ENCODE measurements around the gene NUP98. TPM values are rescaled to one million over a fixed set of nuclear protein-coding genes. Genes with fewer than 3 reads are reported as not detected.

NUP98 gene
- total and polyA plus RNA-seq, 2 donors (not counting 3 experiments of a cell fraction or from before 2014, with no cell fraction given), result 92.7 to 169 TPM

DNA sequence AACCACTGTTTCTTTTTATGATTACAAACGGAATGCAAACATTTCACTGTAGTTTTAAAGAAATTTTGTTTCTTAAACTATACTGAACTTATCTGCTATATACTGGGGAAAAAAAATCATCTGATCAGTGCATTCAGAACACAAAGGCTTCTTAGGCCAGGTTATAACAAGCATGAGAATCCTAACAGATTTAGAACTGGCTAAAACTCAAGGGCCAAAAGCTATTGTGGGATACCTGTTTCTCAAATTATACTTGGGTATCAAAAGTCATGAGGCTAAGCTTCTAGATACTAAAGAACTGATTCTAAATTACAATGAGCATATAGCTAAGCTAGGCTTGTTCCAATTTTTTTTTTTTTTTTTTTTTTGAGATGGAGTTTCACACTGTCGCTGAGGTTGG lies 96.4 kb downstream of the NUP98 start:
- dilution Hi-C loops (cut with MboI; ENCODE audit: extremely low pct_ligation_motif_present, low sequenced_read_pairs), result no loop called here

DNA sequence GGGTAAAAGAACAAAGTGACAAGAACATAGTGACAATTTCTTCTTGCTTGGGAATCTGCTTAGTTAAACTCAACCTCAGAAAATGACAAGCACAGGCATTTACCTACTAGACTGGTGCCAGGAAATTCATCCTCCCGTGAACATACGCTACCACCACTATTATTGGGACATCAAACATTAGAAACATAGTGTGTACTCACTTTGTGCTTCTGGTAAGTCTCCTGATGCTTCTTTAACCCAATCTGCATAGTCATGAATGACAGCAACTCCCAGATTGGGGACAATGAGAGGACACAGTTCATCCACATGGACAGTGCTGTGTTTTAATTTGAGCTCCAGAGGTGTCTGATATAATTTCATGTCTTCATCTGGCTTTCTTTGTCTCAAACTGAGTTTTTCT lies 96.9 kb downstream of the NUP98 start:
- H3K4me1 ChIP-seq (ENCODE audit: control insufficient read depth, extremely low read depth, insufficient read depth, low read length), result no peaks in the 10 kb centered on the region
- no peak overlapping the region for H3K4me2 ChIP-seq (ENCODE audit: insufficient read depth, low read length)
- H4K20me1 ChIP-seq (replicated peaks; ENCODE audit: control insufficient read depth, extremely low read depth, insufficient read depth, low read length), result no peaks in the 10 kb centered on the region
- no peak overlapping the region for H3K27ac ChIP-seq (ENCODE audit: insufficient read depth, low read depth, low read length)
- FAIRE-seq, result no peak
- H3K79me2 ChIP-seq (ENCODE audit: control insufficient read depth, insufficient read depth, low read length), result no peaks in the 10 kb centered on the region
- dilution Hi-C loops (cut with MboI; ENCODE audit: extremely low pct_ligation_motif_present, low sequenced_read_pairs), result no loop called here
- no peak overlapping the region for H3K9ac ChIP-seq (replicated peaks; ENCODE audit: extremely low read depth, insufficient read depth, low read length)
- intact Hi-C loops (cut with micrococcal nuclease), result no loop called here
- no peak overlapping the region for H2AFZ ChIP-seq (ENCODE audit: low read depth, low read length)
- H3K27me3 ChIP-seq (ENCODE audit: control insufficient read depth in 2 of 2, insufficient read depth in 2 of 2, low read length in 2 of 2), result no peaks in the 10 kb centered on the region
- no peak overlapping the region for H3K4me3 ChIP-seq (replicated peaks in 1 of 3; ENCODE audit: insufficient read depth in 1 of 3, low read depth in 1 of 3, low read length in 3 of 3)
- BruUV-seq (replicated peaks), result no TSS peak
- ChIA-PET POLR2A (no interaction called here), CTCF (interaction anchor here (0.6 kb wide), 1 partner anchor 141 kb away, joined by 4 read pairs; no protein-coding TSS in a partner anchor)
- no peaks in the 10 kb centered on the region for H3K9me1 ChIP-seq (replicated peaks; ENCODE audit: control insufficient read depth, extremely low read depth, insufficient read depth, low read length)
- TF ChIP-seq, protein P1, sequence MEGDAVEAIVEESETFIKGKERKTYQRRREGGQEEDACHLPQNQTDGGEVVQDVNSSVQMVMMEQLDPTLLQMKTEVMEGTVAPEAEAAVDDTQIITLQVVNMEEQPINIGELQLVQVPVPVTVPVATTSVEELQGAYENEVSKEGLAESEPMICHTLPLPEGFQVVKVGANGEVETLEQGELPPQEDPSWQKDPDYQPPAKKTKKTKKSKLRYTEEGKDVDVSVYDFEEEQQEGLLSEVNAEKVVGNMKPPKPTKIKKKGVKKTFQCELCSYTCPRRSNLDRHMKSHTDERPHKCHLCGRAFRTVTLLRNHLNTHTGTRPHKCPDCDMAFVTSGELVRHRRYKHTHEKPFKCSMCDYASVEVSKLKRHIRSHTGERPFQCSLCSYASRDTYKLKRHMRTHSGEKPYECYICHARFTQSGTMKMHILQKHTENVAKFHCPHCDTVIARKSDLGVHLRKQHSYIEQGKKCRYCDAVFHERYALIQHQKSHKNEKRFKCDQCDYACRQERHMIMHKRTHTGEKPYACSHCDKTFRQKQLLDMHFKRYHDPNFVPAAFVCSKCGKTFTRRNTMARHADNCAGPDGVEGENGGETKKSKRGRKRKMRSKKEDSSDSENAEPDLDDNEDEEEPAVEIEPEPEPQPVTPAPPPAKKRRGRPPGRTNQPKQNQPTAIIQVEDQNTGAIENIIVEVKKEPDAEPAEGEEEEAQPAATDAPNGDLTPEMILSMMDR (IDR thresholded peaks at IDR 0.05; ENCODE audit: extremely low read depth in 1 of 2, insufficient read depth in 1 of 2, low read depth in 1 of 2, low read length in 2 of 2), result no peak
- TF ChIP-seq FOS (IDR thresholded peaks at IDR 0.05; ENCODE audit: borderline replicate concordance, insufficient read depth, low read length) (no peak), JUN (IDR thresholded peaks at IDR 0.05; ENCODE audit: borderline replicate concordance, insufficient read depth, insufficient read length, low read depth) (no peak), POLR2A (IDR thresholded peaks at IDR 0.05; ENCODE audit: low read depth, low read length) (no peak), MYC (IDR thresholded peaks at IDR 0.05; ENCODE audit: low read depth, low read length) (no peak), GATA2 (IDR thresholded peaks at IDR 0.05; ENCODE audit: insufficient read depth, insufficient read length, low read depth, low read length) (no peak), POLR2AphosphoS5 (IDR thresholded peaks at IDR 0.05; ENCODE audit: insufficient read depth, low read depth, low read length) (no peak), EZH2 (IDR thresholded peaks at IDR 0.05; ENCODE audit: borderline replicate concordance, low read depth, low read length, severe bottlenecking) (no peak)
- TF ChIP-seq, protein P2, sequence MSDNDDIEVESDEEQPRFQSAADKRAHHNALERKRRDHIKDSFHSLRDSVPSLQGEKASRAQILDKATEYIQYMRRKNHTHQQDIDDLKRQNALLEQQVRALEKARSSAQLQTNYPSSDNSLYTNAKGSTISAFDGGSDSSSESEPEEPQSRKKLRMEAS (IDR thresholded peaks at IDR 0.05; ENCODE audit: insufficient read depth, insufficient read length), result no peak
- H3K36me3 ChIP-seq (ENCODE audit: control insufficient read depth in 2 of 2, extremely low read depth in 1 of 2, insufficient read depth in 2 of 2, low read length in 2 of 2), result peaks cover 38 to 40% of the 10 kb centered on the region in 2 experiments
- no peak for DNase-seq (ENCODE audit: low read depth, low spot score)
- H3K9me3 ChIP-seq (replicated peaks; ENCODE audit: control insufficient read depth, insufficient read depth, low read length), result no peaks in the 10 kb centered on the region

More for the DNA sequence above, 96.4 kb downstream of the NUP98 start:
- Histone ChIP-seq H2AFZ (ENCODE audit: low read depth, low read length) (no peak overlapping the region), H3K27ac (ENCODE audit: insufficient read depth, low read depth, low read length) (no peak overlapping the region), H3K4me2 (ENCODE audit: insufficient read depth, low read length) (no peak overlapping the region), H4K20me1 (replicated peaks; ENCODE audit: control insufficient read depth, extremely low read depth, insufficient read depth, low read length) (no peaks in the 10 kb centered on the region), H3K9me3 (replicated peaks; ENCODE audit: control insufficient read depth, insufficient read depth, low read length) (no peaks in the 10 kb centered on the region), H3K4me3 (replicated peaks in 1 of 3; ENCODE audit: insufficient read depth in 1 of 3, low read depth in 1 of 3, low read length in 3 of 3) (no peak overlapping the region), H3K36me3 (ENCODE audit: control insufficient read depth in 2 of 2, extremely low read depth in 1 of 2, insufficient read depth in 2 of 2, low read length in 2 of 2) (peaks cover 37% of the 10 kb centered on the region in 2 experiments), H3K9ac (replicated peaks; ENCODE audit: extremely low read depth, insufficient read depth, low read length) (no peak overlapping the region), H3K9me1 (replicated peaks; ENCODE audit: control insufficient read depth, extremely low read depth, insufficient read depth, low read length) (no peaks in the 10 kb centered on the region), H3K79me2 (ENCODE audit: control insufficient read depth, insufficient read depth, low read length) (no peaks in the 10 kb centered on the region), H3K27me3 (ENCODE audit: control insufficient read depth in 2 of 2, insufficient read depth in 2 of 2, low read length in 2 of 2) (no peaks in the 10 kb centered on the region), H3K4me1 (ENCODE audit: control insufficient read depth, extremely low read depth, insufficient read depth, low read length) (no peaks in the 10 kb centered on the region)
- FAIRE-seq (no peak), DNase-seq (ENCODE audit: low read depth, low spot score) (no peak)
- intact Hi-C loops (cut with micrococcal nuclease), result no loop called here
- CTCF ChIA-PET, result interaction anchor here (0.6 kb wide), 1 partner anchor 141 kb away, joined by 4 read pairs; no protein-coding TSS in a partner anchor
- BruUV-seq (replicated peaks), result no TSS peak
- TF ChIP-seq FOS (IDR thresholded peaks at IDR 0.05; ENCODE audit: borderline replicate concordance, insufficient read depth, low read length), result no peak
- no peak for TF ChIP-seq JUN (IDR thresholded peaks at IDR 0.05; ENCODE audit: borderline replicate concordance, insufficient read depth, insufficient read length, low read depth)
- no peak for TF ChIP-seq EZH2 (IDR thresholded peaks at IDR 0.05; ENCODE audit: borderline replicate concordance, low read depth, low read length, severe bottlenecking)
- TF ChIP-seq, protein P2 (IDR thresholded peaks at IDR 0.05; ENCODE audit: insufficient read depth, insufficient read length), result no peak
- POLR2A ChIA-PET, result no interaction called here

Measured in endothelial cell of umbilical vein (primary cell).